Sciatic nerve (tissue), 2 donors: Measurements from ENCODE around the gene PER1. TPM values are rescaled to one million over a fixed set of nuclear protein-coding genes. Genes with fewer than 3 reads are reported as not detected.
"Not testable (repeated sequence)": the region's sequence is repeated elsewhere in the genome, so short reads cannot be mapped to it uniquely, and the experiment has no call there.

Experiments used
- ATAC-seq: fragments of 200-7000 bp; cut with Tn5 transposase; one replicate; pipeline ENCODE4 v1.9.1; 2020; ENCODE audit warnings: mild to moderate bottlenecking, moderate library complexity
- DNase-seq: peaks from one replicate; pipeline ENCODE4 v3.0.0-alpha.2; 2020; ENCODE audit warnings: low spot score
- intact Hi-C: fragments of 100-400 bp; cut with DNase I; formaldehyde crosslinking; loops from one replicate; pipeline ENCODE4 v1.14.2; 2022
- microRNA-seq: library from miRNA; unstranded; fragments of <30 nt; microRNA quantifications from one replicate; pipeline ENCODE4 v1.2.0, GENCODE V29; 2020
- total RNA-seq: library from RNA; stranded (reverse); fragmentation: NEBNext Ultra II Directional; extraction: Animal tissue kit (Norgen Biotek cat#: 25700); gene quantifications from one replicate; pipeline ENCODE4 v1.2.1, GENCODE V29; 2021
- donor health status: DM: no; HTN: no; CAD: no.
- donor health status: DM: no; HTN: no; CAD: no.

Gene PER1
- total RNA-seq, 1 donor from 2014 or later = 182 TPM

- no peak for DNase-seq
- intact Hi-C loops = no loop called here
- ATAC-seq = no peak
Measured at GRCh38 chr17:8110907-8111306, 41.3 kb downstream of the PER1 start.

- ATAC-seq (no peak), DNase-seq (no peak)
- intact Hi-C loops = no loop called here
Measured at GRCh38 chr17:8110456-8110804, 41.8 kb downstream of the PER1 start.

GRCh38 chr17:8109661-8110455, 42.3 kb downstream of the PER1 start:
- DNase-seq = peak; percentile 71
- intact Hi-C loops = no loop called here
- ATAC-seq = peak; percentile 57

GRCh38 chr17:8108972-8109660, 43.1 kb downstream of the PER1 start:
- ATAC-seq (no peak), DNase-seq (no peak)
- intact Hi-C loops = no loop called here

GRCh38 chr17:8106980-8107379, 45.2 kb downstream of the PER1 start:
- ATAC-seq, intact Hi-C loops: not testable (repeated sequence)

GRCh38 chr17:8105957-8106398, 46.2 kb downstream of the PER1 start:
- intact Hi-C loops = no loop called here
- DNase-seq (no peak), ATAC-seq (no peak)

More at GRCh38 chr17:8106980-8107379, 45.2 kb downstream of the PER1 start:
- not testable (repeated sequence) for DNase-seq

GRCh38 chr17:8104911-8105310, 47.3 kb downstream of the PER1 start:
- ATAC-seq = no peak
- DNase-seq = no peak
- intact Hi-C loops = no loop called here

GRCh38 chr17:8103549-8103948, 48.7 kb downstream of the PER1 start:
- intact Hi-C loops = no loop called here
- DNase-seq = no peak
- ATAC-seq = no peak

GRCh38 chr17:8101721-8102120, 50.5 kb downstream of the PER1 start:
- DNase-seq = no peak
- no peak for ATAC-seq
- intact Hi-C loops = no loop called here

- DNase-seq (no peak), ATAC-seq (no peak)
- intact Hi-C loops = no loop called here
Measured at GRCh38 chr17:8100763-8101162, 51.4 kb downstream of the PER1 start.

GRCh38 chr17:8100111-8100510, 52.1 kb downstream of the PER1 start:
- ATAC-seq = no peak

GRCh38 chr17:8096541-8096940, 55.7 kb downstream of the PER1 start:
- no peak for DNase-seq
- intact Hi-C loops = no loop called here
- ATAC-seq = no peak

More at GRCh38 chr17:8100111-8100510, 52.1 kb downstream of the PER1 start:
- intact Hi-C loops = no loop called here
- no peak for DNase-seq

- intact Hi-C loops = no loop called here
- ATAC-seq (no peak), DNase-seq (no peak)
Measured at GRCh38 chr17:8095361-8095760, 56.8 kb downstream of the PER1 start.

- no peak for DNase-seq
- intact Hi-C loops = no loop called here
- no peak for ATAC-seq
Measured at GRCh38 chr17:8091033-8091687, 61.0 kb downstream of the PER1 start.

Small RNA genes within 50 kb of the gene (microRNA-seq; reads per million reads assigned to microRNA genes)
- gene MIR4521 = 2.9 reads per million
- not detected for gene MIR6883

Other genes starting within 250 kb of the PER1 start
- gene RNF227, start 236.1 kb downstream of the PER1 start, total RNA-seq = 5.7 TPM
- gene KCNAB3, start 222.5 kb downstream of the PER1 start, total RNA-seq = 1.2 TPM
- 78.3 TPM for gene TRAPPC1, start 220.5 kb downstream of the PER1 start, total RNA-seq
- 27.8 TPM for gene CNTROB, start 220.2 kb downstream of the PER1 start, total RNA-seq
- not detected for gene GUCY2D, start 149.8 kb downstream of the PER1 start, total RNA-seq
- gene ALOX15B, start 113.3 kb downstream of the PER1 start, total RNA-seq = not detected
- gene ALOX12B, start 64.7 kb downstream of the PER1 start, total RNA-seq = not detected
- not detected for gene ALOXE3, start 33.9 kb downstream of the PER1 start, total RNA-seq
- 1.1 TPM for gene HES7, start 28.3 kb downstream of the PER1 start, total RNA-seq
- 108 TPM for gene VAMP2, start 10.5 kb upstream of the PER1 start, total RNA-seq
- gene TMEM107, start 24.0 kb upstream of the PER1 start, total RNA-seq = 23.0 TPM
- 14.4 TPM for gene BORCS6, start 37.8 kb upstream of the PER1 start, total RNA-seq
- 48.5 TPM for gene AURKB, start 58.2 kb upstream of the PER1 start, total RNA-seq
- 54.5 TPM for gene CTC1, start 95.7 kb upstream of the PER1 start, total RNA-seq
- 27.5 TPM for gene PFAS, start 96.9 kb upstream of the PER1 start, total RNA-seq
- gene RANGRF, start 136.3 kb upstream of the PER1 start, total RNA-seq = 20.9 TPM
- gene SLC25A35, start 143.0 kb upstream of the PER1 start, total RNA-seq = 6.7 TPM
- gene ARHGEF15, start 157.8 kb upstream of the PER1 start, total RNA-seq = 32.1 TPM
- not detected for gene ODF4, start 187.4 kb upstream of the PER1 start, total RNA-seq
- gene RPL26, start 230.8 kb upstream of the PER1 start, total RNA-seq = 1,229 TPM
- gene RNF222, start 245.4 kb upstream of the PER1 start, total RNA-seq = not detected